Nasal cavity respiratory epithelium epithelial cell of viscerocranial mucosa (primary cell): ENCODE results near the gene MTX3. TPM values are rescaled to one million over a fixed set of nuclear protein-coding genes. Genes with fewer than 3 reads are reported as not detected.

Source experiments
- total RNA-seq: library from RNA; depleted of rRNA; stranded (reverse); fragments of >200 nt; gene quantifications from 2 replicates; pipeline ENCODE4 v1.2.3, GENCODE V29; 2014

MTX3 gene, protein sequence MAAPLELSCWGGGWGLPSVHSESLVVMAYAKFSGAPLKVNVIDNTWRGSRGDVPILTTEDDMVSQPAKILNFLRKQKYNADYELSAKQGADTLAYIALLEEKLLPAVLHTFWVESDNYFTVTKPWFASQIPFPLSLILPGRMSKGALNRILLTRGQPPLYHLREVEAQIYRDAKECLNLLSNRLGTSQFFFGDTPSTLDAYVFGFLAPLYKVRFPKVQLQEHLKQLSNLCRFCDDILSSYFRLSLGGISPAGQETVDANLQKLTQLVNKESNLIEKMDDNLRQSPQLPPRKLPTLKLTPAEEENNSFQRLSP
- 29.7 and 34.9 TPM in 2 replicates for total RNA-seq

DNA sequence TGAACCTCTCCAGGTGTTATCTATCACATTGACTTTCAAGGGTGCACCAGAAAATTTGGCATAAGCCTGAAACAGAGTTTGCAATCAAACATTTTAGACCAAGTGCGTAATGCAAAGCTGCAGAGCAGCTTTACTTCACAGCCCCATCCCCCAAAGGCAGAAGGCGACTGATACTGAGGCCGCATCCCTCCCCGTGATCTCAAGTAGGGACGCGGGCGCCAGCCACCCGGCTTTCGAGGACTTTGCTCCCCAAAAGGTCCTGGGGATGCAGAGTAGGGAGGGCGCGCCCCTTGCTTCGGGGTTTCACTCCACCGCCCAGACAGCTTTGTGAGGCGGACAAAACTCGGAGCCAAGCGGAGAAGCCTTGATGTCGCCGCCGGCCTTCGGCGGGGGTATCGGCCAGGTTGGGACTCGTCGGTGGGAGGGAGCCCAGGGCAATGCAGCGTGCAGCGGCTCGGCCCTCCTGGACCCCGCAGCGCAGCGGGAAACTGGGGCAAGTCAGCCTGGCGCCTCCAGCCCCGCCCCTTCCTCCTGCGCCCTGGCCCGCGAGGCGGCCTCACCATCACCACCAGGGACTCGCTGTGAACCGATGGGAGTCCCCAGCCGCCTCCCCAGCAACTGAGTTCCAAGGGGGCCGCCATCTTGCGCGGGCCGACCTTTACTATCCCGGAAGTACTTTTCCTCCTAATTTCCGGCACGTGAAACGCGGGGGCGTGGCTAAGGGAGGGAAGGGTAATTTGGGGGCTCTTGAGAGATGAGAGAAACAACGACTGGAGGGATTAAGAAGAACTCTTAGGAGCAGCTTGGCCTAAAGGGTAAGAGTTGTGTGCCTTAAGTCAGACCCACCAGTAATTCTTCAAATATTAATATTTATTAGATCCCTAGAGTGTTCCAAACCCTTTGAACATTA, at the start of gene MTX3:
TSS of gene MTX3 (minus strand) at position 665 of the 910 bp plus-strand sequence. CDS start at position 641, 24 bp downstream.

DNA sequence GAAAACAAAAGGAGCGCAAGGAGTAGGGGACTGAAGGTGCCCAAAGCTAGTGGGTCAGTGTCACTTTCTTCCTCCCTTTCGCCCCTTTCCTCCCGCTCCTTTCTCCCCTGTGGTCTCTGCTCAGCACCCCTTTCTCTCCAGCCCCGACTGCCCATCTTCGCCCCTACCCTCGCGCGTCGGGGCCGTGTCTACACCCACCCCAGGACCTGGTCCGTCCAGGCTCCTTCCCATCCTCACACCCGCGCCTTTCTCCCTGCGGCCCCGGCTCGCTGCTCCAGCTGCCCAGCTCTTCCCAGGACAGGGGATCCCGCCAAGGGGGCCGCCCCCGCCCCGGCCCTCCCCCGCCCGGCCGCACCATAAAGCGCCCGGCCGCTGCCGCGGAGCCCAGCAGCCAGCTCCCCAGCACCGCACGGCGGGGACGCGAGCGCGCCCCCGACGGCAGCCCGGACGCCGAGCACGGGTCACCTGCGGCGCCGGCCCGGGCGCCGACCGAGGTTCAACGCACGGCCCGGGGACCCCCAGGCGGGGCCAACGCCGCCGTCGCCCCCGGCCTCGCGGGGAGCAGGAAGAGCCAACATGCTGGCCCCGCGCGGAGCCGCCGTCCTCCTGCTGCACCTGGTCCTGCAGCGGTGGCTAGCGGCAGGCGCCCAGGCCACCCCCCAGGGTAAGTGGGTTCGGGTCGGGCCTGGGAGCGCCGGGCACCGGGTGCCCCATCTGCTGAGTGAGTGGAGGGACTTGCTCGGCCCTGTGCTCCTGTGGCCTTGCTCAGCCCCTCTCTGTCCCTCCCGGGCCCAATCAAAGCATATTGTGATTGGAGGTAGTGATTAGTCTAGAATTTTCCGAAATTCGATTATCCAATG, 44.1 kb upstream of the MTX3 start, which contains the start of gene THBS4:
TSS of gene THBS4 (plus strand) at position 387 of the 860 bp plus-strand sequence. CDS start at position 577, 190 bp downstream.

Other genes starting within 250 kb of the MTX3 start
- gene THBS4, start 44.1 kb upstream of the MTX3 start, total RNA-seq, result 0.68 and 1.00 TPM in 2 replicates